Esophagus squamous epithelium (tissue), 5 donors: ENCODE results near the gene TLNRD1. TPM values are rescaled to one million over a fixed set of nuclear protein-coding genes. Genes with fewer than 3 reads are reported as not detected.
A peak's percentile ranks its signal among the peaks of the same experiment; 100 is the strongest.

Experiments used
- DNase-seq: peaks from one replicate; lab custom pipeline; 2025; lab: John Stamatoyannopoulos, UW
- H3K27ac ChIP-seq, 4 donors: fragments of 200-600 bp; sonication (generic); one replicate each; pipeline ENCODE4 v1.5.1; 2016 to 2019; ENCODE audit warnings: mild to moderate bottlenecking in 1 of 4
- H3K27me3 ChIP-seq, 4 donors: fragments of 200-600 bp; sonication (generic); 1 replicate in 3 of 4; 2 replicates in 1 of 4; pipeline versions ENCODE4 v1.5.1 to v1.6.0; 2017 to 2021; ENCODE audit warnings: antibody characterized with exemption in 1 of 4
- H3K36me3 ChIP-seq, 3 donors: fragments of 200-600 bp; sonication (generic); one replicate each; pipeline ENCODE4 v1.5.1; 2016 to 2019
- H3K4me1 ChIP-seq, 3 donors: fragments of 200-600 bp; sonication (generic); one replicate each; pipeline ENCODE4 v1.5.1; 2017 to 2019
- H3K4me3 ChIP-seq, 4 donors: fragments of 200-600 bp; sonication (generic); 1 replicate in 3 of 4; 2 replicates in 1 of 4; pipeline ENCODE4 v1.5.1; 2016 to 2019; ENCODE audit warnings: mild to moderate bottlenecking in 2 of 4, moderate library complexity in 1 of 4
- H3K9me3 ChIP-seq, 3 donors: fragments of 200-600 bp; sonication (generic); one replicate each; pipeline ENCODE4 v1.5.1; 2016 to 2019
- CTCF ChIP-seq, 6 experiments: fragments of 450-650 bp in 4 of 6; fragments of 200-600 bp in 2 of 6; sonication (generic) in 2 of 6; IDR thresholded peaks; one replicate each; pipeline ENCODE4 v1.5.1; 2016 to 2019; ENCODE audit warnings: antibody characterized with exemption in 6 of 6, mild to moderate bottlenecking in 4 of 6, moderate library complexity in 4 of 6
- POLR2A ChIP-seq, 4 donors: fragments of 450-650 bp; IDR thresholded peaks; one replicate each; pipeline ENCODE4 v1.6.1; 2017; ENCODE audit warnings: antibody characterized with exemption in 4 of 4, mild to moderate bottlenecking in 4 of 4, moderate library complexity in 3 of 4
- WGBS, 2 donors: methylation state at CpG; one replicate each; pipeline ENCODE4 v1.1.5; 2018; 5-methylcytosine and 5-hydroxymethylcytosine counted together
- intact Hi-C: fragments of 100-400 bp; cut with DNase I; formaldehyde crosslinking; loops from one replicate; pipeline ENCODE4 v1.15.0; 2022
- total RNA-seq, 4 donors: library from RNA; depleted of rRNA; stranded (reverse); fragments of >200 nt; gene quantifications; one replicate each; pipeline ENCODE4 v1.1.0, GENCODE V29; 2016
- donor health status: DM: yes; HTN: yes; CAD: no.

TLNRD1 gene
- total RNA-seq, 4 donors from 2014 or later = 17.2 to 57.8 (median 22.6) TPM

DNA sequence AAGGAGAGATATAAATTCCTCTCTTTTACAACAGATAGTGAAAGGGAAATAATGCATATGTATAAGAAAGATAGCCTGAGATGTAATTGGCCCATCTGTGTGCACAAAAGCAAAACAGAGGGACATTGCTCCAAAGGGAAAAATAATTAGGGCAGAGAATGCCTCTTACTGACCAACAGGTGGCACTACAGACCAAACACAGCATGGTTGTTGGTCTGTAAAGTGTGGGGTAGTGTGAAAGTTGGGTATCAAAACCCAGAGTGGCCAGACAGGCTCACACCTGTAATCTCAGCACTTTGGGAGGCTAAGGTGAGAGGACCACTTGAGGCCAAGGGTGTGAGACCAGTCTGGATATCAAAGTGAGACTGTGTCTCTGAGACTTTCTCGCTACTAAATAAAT, 4.5 kb upstream of the TLNRD1 start:
- no peak overlapping the region for H3K27ac ChIP-seq
- H3K36me3 ChIP-seq = no peaks in the 10 kb centered on the region
- no peak for DNase-seq
- H3K4me3 ChIP-seq = no peak overlapping the region
- 94% methylated on average over 1 of the region's 1 CpG for WGBS, 2 donors
- intact Hi-C loops = no loop called here
- peaks cover under 1 to 47% (median 10%) of the 10 kb centered on the region in 3 donors for H3K4me1 ChIP-seq
- H3K9me3 ChIP-seq = no peaks in the 10 kb centered on the region
- no peaks in the 10 kb centered on the region for H3K27me3 ChIP-seq
- TF ChIP-seq POLR2A (IDR thresholded peaks at IDR 0.05) (no peak), CTCF (IDR thresholded peaks at IDR 0.05) (peak in 5 of 6 experiments; percentile 11 to 56 (median 30))

GRCh38 chr15:80997692-80998091, 3.0 kb upstream of the TLNRD1 start:
- no peak for TF ChIP-seq POLR2A (IDR thresholded peaks at IDR 0.05)
- no peak for TF ChIP-seq CTCF (IDR thresholded peaks at IDR 0.05)
- intact Hi-C loops = no loop called here

DNA sequence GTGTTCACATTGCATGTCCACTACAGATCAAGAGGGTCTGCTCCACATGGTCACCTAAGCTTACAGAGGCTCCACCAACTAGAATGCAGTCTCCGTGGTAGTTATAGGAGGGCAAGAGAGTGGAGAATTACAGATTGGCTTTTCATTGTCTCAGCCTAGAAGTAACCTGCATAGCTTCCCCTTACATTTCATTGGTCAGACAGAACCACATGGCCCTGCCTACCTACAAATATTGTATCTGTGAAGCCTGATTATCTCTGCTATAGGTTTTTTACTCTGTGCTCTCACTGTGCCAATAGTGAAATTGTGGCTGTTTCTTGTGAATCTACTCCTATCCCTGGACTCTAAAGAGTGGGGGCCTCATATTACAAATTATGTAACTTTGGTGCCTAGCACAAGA, 2.5 kb upstream of the TLNRD1 start:
- Histone ChIP-seq H3K9me3 (no peaks in the 10 kb centered on the region), H3K4me1 (peaks cover 9 to 48% (median 11%) of the 10 kb centered on the region in 3 donors), H3K27ac (peak overlapping the region in 3 of 4 donors; percentile 19 to 100 (median 27)), H3K4me3 (no peak overlapping the region), H3K36me3 (peaks cover 0 to 9% (median 7%) of the 10 kb centered on the region in 3 donors), H3K27me3 (no peaks in the 10 kb centered on the region)
- no peak for DNase-seq
- intact Hi-C loops = no loop called here
- 79 to 88% methylated on average over 1 of the region's 1 CpG for WGBS, 2 donors
- TF ChIP-seq POLR2A (IDR thresholded peaks at IDR 0.05) (no peak), CTCF (IDR thresholded peaks at IDR 0.05) (no peak)

More at GRCh38 chr15:80997692-80998091, 3.0 kb upstream of the TLNRD1 start:
- DNase-seq = no peak
- Histone ChIP-seq H3K4me3 (no peak overlapping the region), H3K9me3 (no peaks in the 10 kb centered on the region), H3K36me3 (peaks cover 0 to 4% (median 2%) of the 10 kb centered on the region in 3 donors), H3K4me1 (peaks cover 4 to 43% (median 6%) of the 10 kb centered on the region in 3 donors), H3K27me3 (no peaks in the 10 kb centered on the region), H3K27ac (peak overlapping the region in 2 of 4 donors; percentile 19 to 100)
- WGBS, 2 donors = 78 to 100% methylated on average over 1 of the region's 1 CpG

DNA sequence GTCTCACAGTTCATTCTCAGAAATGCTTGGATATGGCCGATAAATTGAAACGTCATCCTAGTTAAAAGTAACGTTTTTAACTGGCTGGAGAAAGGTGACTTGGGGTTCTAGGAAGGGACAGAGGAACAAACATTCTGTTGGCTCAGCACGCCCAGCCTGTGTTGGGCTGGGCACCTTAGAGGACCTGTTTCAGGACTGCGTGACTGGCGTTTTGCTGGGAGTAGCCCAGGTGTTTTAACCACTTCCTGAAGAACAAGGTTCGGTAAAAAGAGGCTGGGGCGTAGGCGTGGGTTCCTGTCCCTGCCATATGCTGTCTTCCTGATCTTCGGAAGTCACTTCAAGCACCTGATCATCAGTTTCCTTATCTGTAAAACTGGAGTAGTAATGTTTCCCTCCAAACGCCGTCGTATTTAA, 1.1 kb upstream of the TLNRD1 start:
- peaks cover 11 to 62% (median 21%) of the 10 kb centered on the region in 3 donors for H3K4me1 ChIP-seq
- H3K4me3 ChIP-seq = peak overlapping the region; percentile 73 to 90 (median 88)
- peak in 1 of 4 donors; percentile 16 for TF ChIP-seq POLR2A (IDR thresholded peaks at IDR 0.05)
- no peak for TF ChIP-seq CTCF (IDR thresholded peaks at IDR 0.05)
- intact Hi-C loops = no loop called here
- H3K9me3 ChIP-seq = no peaks in the 10 kb centered on the region
- WGBS, 2 donors = 14 to 45% methylated on average over 13 of the region's 13 CpGs
- H3K36me3 ChIP-seq = peaks cover 0 to 20% (median 7%) of the 10 kb centered on the region in 3 donors
- H3K27me3 ChIP-seq = no peaks in the 10 kb centered on the region
- H3K27ac ChIP-seq = peak overlapping the region; percentile 97 to 100 (median 99)
- no peak for DNase-seq

- Histone ChIP-seq H3K36me3 (peaks cover 0 to 20% (median 7%) of the 10 kb centered on the region in 3 donors), H3K27ac (peak overlapping the region; percentile 97 to 100 (median 99)), H3K4me3 (peak overlapping the region; percentile 73 to 90 (median 88)), H3K9me3 (no peaks in the 10 kb centered on the region), H3K27me3 (no peaks in the 10 kb centered on the region), H3K4me1 (peaks cover 11 to 67% (median 26%) of the 10 kb centered on the region in 3 donors)
- no peak for TF ChIP-seq POLR2A (IDR thresholded peaks at IDR 0.05)
- TF ChIP-seq CTCF (IDR thresholded peaks at IDR 0.05) = no peak
- 1 to 2% methylated on average over 18 to 19 of the region's 21 CpGs for WGBS, 2 donors
- intact Hi-C loops = no loop called here
- DNase-seq = no peak
Observed at GRCh38 chr15:81000144-81000623, 539 bp upstream of the TLNRD1 start.
